NK-92 (cell line): ENCODE data around the gene RAB3GAP2.
"Not testable (repeated sequence)": the region's sequence is repeated elsewhere in the genome, so short reads cannot be mapped to it uniquely, and the experiment has no call there.

Source experiments
- DNase-seq: peaks from one replicate; lab custom pipeline; 2025; ENCODE audit not compliant: unreplicated experiment; lab: John Stamatoyannopoulos, UW

RAB3GAP2 gene

GRCh38 chr1:220283625-220284024 lies 11.4 kb upstream of the RAB3GAP2 start:
- DNase-seq: no peak

GRCh38 chr1:220281159-220281574 lies 8.9 kb upstream of the RAB3GAP2 start:
- DNase-seq: no peak

GRCh38 chr1:220280249-220280648 lies 8.0 kb upstream of the RAB3GAP2 start:
- DNase-seq: no peak

- no peak for DNase-seq
Observed at GRCh38 chr1:220278991-220279390, 6.7 kb upstream of the RAB3GAP2 start.

- DNase-seq: no peak
Observed at GRCh38 chr1:220275430-220275829, 3.2 kb upstream of the RAB3GAP2 start.

- no peak for DNase-seq
Observed at GRCh38 chr1:220274251-220274855, 2.1 kb upstream of the RAB3GAP2 start.

GRCh38 chr1:220272841-220273090 lies 513 bp upstream of the RAB3GAP2 start:
- no peak for DNase-seq

- no peak for DNase-seq
Observed at GRCh38 chr1:220271706-220272046, 577 bp downstream of the RAB3GAP2 start.

GRCh38 chr1:220269036-220269435 lies 3.2 kb downstream of the RAB3GAP2 start:
- no peak for DNase-seq

- no peak for DNase-seq
Observed at GRCh38 chr1:220267630-220268029, 4.6 kb downstream of the RAB3GAP2 start.

GRCh38 chr1:220260228-220260627 lies 12.0 kb downstream of the RAB3GAP2 start:
- not testable (repeated sequence) for DNase-seq

GRCh38 chr1:220259756-220260155 lies 12.5 kb downstream of the RAB3GAP2 start:
- not testable (repeated sequence) for DNase-seq

GRCh38 chr1:220256194-220256593 lies 16.1 kb downstream of the RAB3GAP2 start:
- DNase-seq: not testable (repeated sequence)

GRCh38 chr1:220255204-220255603 lies 17.0 kb downstream of the RAB3GAP2 start:
- DNase-seq: no peak

GRCh38 chr1:220253290-220253689 lies 19.0 kb downstream of the RAB3GAP2 start:
- not testable (repeated sequence) for DNase-seq

GRCh38 chr1:220251272-220251671 lies 21.0 kb downstream of the RAB3GAP2 start:
- DNase-seq: no peak

- no peak for DNase-seq
Observed at GRCh38 chr1:220250681-220251080, 21.6 kb downstream of the RAB3GAP2 start.

- no peak for DNase-seq
Observed at GRCh38 chr1:220249522-220249921, 22.7 kb downstream of the RAB3GAP2 start.

- not testable (repeated sequence) for DNase-seq
Observed at GRCh38 chr1:220248715-220249265, 23.5 kb downstream of the RAB3GAP2 start.

GRCh38 chr1:220245900-220246299 lies 26.4 kb downstream of the RAB3GAP2 start:
- not testable (repeated sequence) for DNase-seq

- no peak for DNase-seq
Observed at GRCh38 chr1:220243947-220244346, 28.3 kb downstream of the RAB3GAP2 start.

- DNase-seq: no peak
Observed at GRCh38 chr1:220241072-220241663, 31.1 kb downstream of the RAB3GAP2 start.

GRCh38 chr1:220239966-220240365 lies 32.3 kb downstream of the RAB3GAP2 start:
- DNase-seq: no peak
